ENCODE data around the gene TRMT2A.

TRMT2A gene

GRCh38 chr22:20108757-20109230 is 8.2 kb downstream of the TRMT2A start:
- DNase-seq (ENCODE audit: low spot score), result no peak
- in situ Hi-C loops (cut with MboI; ENCODE audit: low pct_unique_long_range_greater_than_20kb, low sequenced_read_pairs, unreplicated experiment), result no loop called here
- TF ChIP-seq CTCF (IDR thresholded peaks at IDR 0.05; ENCODE audit: extremely low read depth, insufficient read depth, missing control alignments), result no peak

- no peak for TF ChIP-seq CTCF (IDR thresholded peaks at IDR 0.05; ENCODE audit: extremely low read depth, insufficient read depth, missing control alignments)
- DNase-seq (ENCODE audit: low spot score), result no peak
- in situ Hi-C loops (cut with MboI; ENCODE audit: low pct_unique_long_range_greater_than_20kb, low sequenced_read_pairs, unreplicated experiment), result no loop called here
These were observed 8.9 kb downstream of the TRMT2A start for GRCh38 chr22:20107951-20108756.

- no peak for DNase-seq (ENCODE audit: low spot score)
- TF ChIP-seq CTCF (IDR thresholded peaks at IDR 0.05; ENCODE audit: extremely low read depth, insufficient read depth, missing control alignments), result no peak
- in situ Hi-C loops (cut with MboI; ENCODE audit: low pct_unique_long_range_greater_than_20kb, low sequenced_read_pairs, unreplicated experiment), result no loop called here
These were observed 9.5 kb downstream of the TRMT2A start for GRCh38 chr22:20107471-20107901.

GRCh38 chr22:20106849-20107237 is 10.2 kb downstream of the TRMT2A start:
- DNase-seq (ENCODE audit: low spot score), result no peak
- no peak for TF ChIP-seq CTCF (IDR thresholded peaks at IDR 0.05; ENCODE audit: extremely low read depth, insufficient read depth, missing control alignments)
- in situ Hi-C loops (cut with MboI; ENCODE audit: low pct_unique_long_range_greater_than_20kb, low sequenced_read_pairs, unreplicated experiment), result no loop called here

GRCh38 chr22:20106205-20106848 is 10.7 kb downstream of the TRMT2A start:
- in situ Hi-C loops (cut with MboI; ENCODE audit: low pct_unique_long_range_greater_than_20kb, low sequenced_read_pairs, unreplicated experiment), result no loop called here
- DNase-seq (ENCODE audit: low spot score), result no peak
- no peak for TF ChIP-seq CTCF (IDR thresholded peaks at IDR 0.05; ENCODE audit: extremely low read depth, insufficient read depth, missing control alignments)

GRCh38 chr22:20105456-20106204 is 11.4 kb downstream of the TRMT2A start:
- no peak for TF ChIP-seq CTCF (IDR thresholded peaks at IDR 0.05; ENCODE audit: extremely low read depth, insufficient read depth, missing control alignments)
- no peak for DNase-seq (ENCODE audit: low spot score)
- in situ Hi-C loops (cut with MboI; ENCODE audit: low pct_unique_long_range_greater_than_20kb, low sequenced_read_pairs, unreplicated experiment), result no loop called here

Data from GM13977 (cell line).